CD1c-positive myeloid dendritic cell (primary cell): ENCODE data around the gene ZC3H12D.
"Not testable (repeated sequence)": the region's sequence is repeated elsewhere in the genome, so short reads cannot be mapped to it uniquely, and the experiment has no call there.

Source experiments
- DNase-seq: peaks from one replicate; pipeline ENCODE4 v3.0.0-alpha.2; 2016; ENCODE audit errors: extremely low spot score

ZC3H12D gene

DNA sequence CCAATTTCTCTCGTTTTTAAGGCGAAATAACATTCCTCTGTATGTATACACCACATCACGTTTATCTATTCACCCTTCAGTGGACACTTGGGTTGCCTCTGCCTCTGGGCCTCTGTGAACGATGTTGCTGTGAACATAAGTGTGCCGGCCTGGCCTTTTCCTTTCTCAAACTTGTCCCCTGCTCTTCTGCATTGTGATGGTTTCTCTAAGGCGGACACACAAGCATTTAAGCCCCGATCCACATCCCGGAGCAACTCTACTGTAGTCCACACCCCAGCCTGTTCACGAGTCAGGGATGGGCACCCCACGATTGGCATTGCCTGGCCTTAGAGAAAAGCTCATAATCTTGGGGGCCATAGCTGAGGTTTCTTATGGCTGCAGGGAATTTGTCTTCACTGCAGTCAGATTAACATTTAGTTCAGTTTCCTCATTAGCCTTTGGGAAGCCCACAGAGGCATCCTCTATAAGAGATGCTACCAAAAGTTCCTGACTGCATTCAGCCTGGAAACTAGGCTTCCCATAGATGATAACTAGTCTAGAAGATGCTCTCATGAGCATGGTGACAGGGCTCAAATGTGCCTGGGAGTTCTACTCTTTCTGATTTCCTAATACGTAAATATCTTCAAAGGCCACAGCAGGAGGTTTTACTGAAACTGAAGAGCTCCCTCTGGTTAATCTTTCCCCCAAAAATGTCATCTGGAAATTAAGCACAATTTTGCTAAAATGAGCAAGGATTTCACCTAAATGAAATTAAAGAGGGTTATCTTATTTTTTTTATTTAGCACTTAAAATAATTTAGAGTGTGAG lies 762 bp downstream of the ZC3H12D start:
- no peak for DNase-seq

DNA sequence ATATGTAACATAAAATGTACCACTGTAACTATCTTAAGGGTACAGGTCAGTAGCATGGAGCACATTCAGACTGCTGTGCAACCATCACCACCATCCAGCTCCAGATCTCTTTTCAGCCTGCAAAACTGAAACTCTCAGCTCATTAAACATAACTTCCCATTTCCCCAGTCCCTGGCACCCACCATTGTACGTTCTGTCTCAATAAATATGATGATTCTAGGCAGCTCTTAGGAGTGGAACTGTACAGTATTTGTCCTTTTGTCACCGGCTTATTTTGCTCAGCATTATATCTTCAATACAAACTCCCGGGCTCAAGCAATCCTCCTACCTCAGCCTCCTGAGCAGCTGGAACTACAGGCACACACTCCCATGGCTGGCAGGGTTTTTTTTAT lies 1.5 kb downstream of the ZC3H12D start:
- peak; percentile 73 for DNase-seq

DNA sequence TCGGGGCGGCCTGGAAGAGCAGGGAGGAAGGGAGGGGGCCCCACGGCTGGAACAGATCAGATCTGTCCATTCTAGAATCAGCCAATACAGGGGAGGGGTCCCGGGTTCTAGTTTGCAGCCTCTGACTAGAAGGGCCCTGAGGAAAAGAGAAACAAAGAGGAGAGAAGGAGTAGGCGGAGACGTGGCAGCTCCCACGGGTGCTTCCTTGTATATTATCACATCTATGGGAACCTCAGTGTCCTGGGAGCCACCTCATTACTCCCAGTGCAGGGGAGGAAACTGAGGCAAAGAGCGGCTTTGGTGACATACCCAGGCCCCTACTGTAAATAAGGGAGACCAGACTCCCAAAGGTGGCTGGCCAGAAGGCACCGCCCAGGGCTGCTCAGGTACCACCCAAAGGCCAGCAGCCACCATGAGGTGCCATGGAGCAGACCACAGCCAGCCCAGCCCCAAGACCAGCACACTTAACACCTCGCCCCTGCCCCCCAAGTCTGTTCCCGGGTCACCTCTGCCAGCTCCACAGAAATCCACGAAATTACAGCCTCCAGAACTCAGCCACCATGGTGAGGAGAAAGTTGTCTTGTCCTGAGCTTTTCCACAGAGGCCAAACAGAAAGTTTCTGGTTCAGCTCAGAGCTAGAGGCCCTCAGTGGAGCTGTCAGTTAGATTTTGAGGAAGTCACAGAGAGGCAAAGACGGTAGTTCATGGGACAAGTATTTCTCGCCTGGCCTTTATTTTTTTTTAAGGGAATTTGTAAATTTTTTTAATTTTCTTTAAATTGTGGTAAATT lies 2.1 kb downstream of the ZC3H12D start:
- peak; percentile 63 for DNase-seq

GRCh38 chr6:149480502-149481280 lies 4.1 kb downstream of the ZC3H12D start:
- DNase-seq, result no peak

DNA sequence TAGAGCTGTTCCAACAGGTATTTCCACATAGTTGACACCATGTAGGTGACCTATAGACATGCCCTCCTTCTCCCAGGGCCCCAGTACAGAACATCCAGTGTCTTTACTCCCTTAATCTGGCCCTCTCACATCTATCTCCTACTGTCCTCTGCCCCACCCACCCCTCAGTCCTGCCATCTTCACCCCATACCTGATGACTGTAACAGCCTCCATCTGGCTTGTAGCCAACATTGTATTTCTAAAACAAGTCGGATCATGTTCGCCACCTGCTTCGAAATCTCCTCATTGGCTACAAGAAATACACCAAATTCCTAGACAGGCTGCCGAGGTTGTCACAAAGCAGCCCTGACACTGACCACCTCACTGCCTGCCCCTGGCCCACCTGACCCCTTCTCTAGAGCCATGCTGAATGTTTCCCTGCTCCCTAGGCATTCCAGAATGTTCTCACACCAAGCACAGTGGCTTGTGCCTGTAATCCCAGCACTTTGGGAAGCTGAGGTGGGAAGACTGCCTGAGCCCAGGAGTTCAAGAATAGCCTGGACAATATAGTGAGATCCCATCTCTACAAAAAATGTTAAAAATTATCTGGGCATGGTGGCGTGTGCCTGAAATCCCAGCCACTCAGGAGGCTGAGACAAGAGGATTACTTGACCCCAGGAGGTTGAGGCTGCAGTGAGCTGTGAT lies 6.0 kb downstream of the ZC3H12D start:
- DNase-seq, result no peak

- no peak for DNase-seq
Measured at GRCh38 chr6:149477544-149477943, 7.3 kb downstream of the ZC3H12D start.

- no peak for DNase-seq
Measured at GRCh38 chr6:149476789-149477455, 7.9 kb downstream of the ZC3H12D start.

DNA sequence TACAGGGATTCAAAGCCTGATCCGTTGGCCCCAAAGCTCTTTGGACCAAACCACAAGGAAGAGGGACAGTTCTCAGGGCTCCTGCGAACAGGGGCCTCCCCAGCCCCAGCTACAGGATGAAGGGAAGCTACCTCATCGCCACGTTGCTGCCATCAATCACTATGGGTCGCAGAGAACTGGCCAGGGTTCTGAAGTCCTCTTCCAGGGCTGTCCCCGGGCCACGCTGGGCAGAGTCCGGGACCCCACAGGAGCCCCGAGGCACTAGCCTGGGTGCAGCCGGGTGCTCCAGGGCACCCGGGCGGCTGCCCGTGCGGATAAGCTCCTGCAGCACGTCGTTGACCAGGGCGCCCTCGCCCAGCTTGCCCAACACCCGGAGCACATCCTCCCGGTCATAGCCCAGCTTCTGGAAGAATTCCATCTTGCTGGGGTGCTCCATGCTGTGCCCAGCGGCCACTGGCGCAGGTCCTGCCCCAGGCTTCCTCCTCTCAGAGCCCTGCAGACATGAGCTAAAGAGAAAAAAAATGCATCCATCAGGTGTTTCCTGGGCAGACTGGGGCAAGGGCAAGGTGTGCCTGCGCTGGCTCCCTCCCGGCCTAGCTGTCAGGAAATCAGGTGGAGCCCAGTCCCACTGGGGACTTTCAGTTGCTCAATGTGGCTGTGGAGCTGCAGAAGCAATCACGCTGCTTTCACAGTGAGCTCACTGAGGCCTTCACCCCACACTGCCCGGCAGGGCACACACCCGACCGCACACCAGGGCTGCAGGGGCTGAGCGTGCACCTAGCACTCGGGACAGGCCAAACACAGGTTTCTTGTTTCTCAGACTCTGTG lies 10.5 kb downstream of the ZC3H12D start:
- no peak for DNase-seq

DNA sequence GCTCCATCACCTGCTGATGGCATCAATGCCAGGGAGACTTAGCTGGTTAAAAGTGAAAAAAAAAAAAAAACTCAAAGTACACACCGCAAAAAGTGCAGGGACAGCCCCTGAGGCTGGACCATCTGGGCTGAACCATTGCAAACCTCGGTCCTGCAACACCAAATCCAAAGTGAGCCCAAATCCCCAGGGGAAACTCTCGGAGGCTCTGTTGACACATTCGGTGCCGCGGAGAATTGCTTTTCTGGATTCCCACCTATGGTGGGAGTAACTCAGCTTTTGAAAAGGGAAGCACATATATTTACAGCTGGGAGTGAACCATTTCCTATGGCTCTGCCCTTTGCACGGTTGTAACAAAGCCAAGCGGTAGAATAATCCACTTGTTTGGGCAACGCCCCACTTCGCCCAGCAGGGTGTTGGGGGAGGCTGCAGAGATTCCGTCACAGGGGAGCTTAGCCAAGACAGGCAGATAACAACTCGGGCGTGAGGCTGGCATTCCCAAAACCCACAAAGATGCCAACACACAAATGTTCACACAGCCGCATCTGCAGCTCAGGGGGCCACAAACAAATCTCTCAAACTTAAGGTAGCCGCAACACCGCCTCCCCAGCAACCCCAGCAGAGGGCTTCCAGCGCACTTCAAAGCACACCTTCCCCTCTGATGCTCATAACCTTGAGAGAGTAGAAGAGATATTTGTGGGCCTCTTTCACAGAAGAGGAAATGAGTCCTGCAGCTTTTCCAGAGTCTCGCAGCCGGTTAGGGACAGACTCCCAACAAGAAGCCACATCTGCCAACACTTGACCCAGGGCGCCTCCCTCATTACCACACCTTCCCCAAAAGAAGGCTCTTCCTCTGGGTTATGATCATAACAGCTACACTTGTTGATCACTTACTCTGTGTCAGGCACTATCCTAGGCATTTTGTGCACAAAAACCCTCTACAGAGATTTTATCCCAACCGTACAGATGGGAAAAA lies 11.4 kb downstream of the ZC3H12D start:
- no peak for DNase-seq

- DNase-seq, result no peak
Measured at GRCh38 chr6:149472241-149472640, 12.6 kb downstream of the ZC3H12D start.

DNA sequence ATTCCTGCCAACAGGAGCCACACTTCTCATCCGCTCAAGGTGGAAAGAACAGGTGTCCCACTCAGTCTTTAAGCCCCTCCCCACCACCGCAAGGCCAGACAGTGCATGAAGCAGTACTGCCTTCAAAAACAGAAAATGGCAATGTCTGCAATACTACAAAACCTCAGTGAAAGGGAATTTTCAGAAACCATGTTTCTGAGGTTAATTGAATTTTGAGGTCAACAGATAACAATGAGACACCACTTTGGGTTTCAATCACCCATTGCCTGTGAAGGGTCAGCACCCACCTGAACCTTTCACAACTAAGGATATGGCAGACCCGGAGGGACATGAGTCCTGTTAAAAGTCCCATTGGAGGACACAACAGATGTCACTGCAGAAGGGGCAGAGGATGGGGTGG lies 13.0 kb downstream of the ZC3H12D start:
- no peak for DNase-seq

GRCh38 chr6:149470948-149471347 lies 13.9 kb downstream of the ZC3H12D start:
- DNase-seq, result no peak

DNA sequence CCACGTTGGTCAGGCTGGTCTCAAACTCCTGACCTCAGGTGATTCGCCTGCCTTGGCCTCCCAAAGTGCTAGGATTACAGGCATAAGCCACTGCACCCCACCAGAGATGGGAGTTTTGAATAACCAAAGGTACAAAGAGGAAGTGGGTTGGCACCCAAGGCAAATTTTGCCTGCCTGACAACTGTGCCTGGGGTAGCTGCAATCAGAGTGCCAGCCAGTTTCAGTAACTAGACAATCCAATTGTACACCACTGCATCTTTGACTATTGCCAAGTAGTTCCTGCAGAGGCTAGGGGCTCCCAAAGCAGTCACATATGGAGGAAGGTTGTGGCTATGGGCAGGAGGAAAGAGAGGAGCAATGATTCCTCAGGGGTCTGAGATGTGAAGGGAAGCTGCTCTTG lies 16.6 kb downstream of the ZC3H12D start:
- DNase-seq, result no peak

- DNase-seq, result no peak
Measured at GRCh38 chr6:149467265-149467664, 17.5 kb downstream of the ZC3H12D start.

- no peak for DNase-seq
Measured at GRCh38 chr6:149464411-149464810, 20.4 kb downstream of the ZC3H12D start.

- no peak for DNase-seq
Measured at GRCh38 chr6:149463781-149464180, 21.0 kb downstream of the ZC3H12D start.

DNA sequence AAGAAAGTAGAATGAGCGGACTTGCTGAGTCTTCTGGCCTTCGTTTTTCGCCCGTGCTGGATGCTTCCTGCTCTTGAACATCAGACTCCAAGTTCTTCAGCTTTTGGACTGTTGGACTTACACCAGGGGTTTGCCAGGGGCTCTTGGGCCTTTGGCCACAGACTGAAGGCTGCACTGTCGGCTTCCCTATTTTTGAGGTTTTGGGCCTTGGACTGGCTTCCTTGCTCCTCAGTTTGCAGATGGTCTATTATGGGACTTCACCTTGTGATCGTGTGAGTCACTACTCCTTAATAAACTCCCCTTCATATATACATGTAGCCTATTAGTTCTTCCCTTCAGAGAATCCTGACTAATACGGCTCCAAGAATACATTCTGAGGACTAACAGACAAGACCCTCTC lies 22.1 kb downstream of the ZC3H12D start:
- DNase-seq, result peak; percentile 34

- DNase-seq, result no peak
Measured at GRCh38 chr6:149461670-149462069, 23.1 kb downstream of the ZC3H12D start.

DNA sequence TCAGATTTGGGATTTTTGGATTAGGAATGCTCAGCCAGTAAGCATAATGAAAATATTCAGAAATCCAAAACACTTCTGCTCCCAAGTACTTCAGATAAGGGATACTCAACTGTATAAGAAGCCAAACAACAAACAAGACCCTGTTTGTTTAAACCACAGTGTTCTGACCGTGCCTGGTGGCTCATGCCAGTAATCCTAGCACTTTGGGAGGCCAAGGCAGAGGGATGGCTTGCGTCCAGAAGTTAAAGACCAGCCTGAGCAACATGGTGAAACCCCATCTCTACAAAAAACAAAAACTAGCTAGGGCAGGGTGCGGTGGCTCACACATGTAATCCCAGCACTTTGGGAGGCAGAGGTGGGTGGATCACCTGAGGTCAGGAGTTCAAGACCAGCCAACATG lies 24.6 kb downstream of the ZC3H12D start:
- not testable (repeated sequence) for DNase-seq
